Measurements from ENCODE around the gene PMF1. TPM values are rescaled to one million over a fixed set of nuclear protein-coding genes. Genes with fewer than 3 reads are reported as not detected.

PMF1 gene, protein sequence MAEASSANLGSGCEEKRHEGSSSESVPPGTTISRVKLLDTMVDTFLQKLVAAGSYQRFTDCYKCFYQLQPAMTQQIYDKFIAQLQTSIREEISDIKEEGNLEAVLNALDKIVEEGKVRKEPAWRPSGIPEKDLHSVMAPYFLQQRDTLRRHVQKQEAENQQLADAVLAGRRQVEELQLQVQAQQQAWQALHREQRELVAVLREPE
- 16.9 and 20.3 TPM in 2 replicates for total RNA-seq

DNA sequence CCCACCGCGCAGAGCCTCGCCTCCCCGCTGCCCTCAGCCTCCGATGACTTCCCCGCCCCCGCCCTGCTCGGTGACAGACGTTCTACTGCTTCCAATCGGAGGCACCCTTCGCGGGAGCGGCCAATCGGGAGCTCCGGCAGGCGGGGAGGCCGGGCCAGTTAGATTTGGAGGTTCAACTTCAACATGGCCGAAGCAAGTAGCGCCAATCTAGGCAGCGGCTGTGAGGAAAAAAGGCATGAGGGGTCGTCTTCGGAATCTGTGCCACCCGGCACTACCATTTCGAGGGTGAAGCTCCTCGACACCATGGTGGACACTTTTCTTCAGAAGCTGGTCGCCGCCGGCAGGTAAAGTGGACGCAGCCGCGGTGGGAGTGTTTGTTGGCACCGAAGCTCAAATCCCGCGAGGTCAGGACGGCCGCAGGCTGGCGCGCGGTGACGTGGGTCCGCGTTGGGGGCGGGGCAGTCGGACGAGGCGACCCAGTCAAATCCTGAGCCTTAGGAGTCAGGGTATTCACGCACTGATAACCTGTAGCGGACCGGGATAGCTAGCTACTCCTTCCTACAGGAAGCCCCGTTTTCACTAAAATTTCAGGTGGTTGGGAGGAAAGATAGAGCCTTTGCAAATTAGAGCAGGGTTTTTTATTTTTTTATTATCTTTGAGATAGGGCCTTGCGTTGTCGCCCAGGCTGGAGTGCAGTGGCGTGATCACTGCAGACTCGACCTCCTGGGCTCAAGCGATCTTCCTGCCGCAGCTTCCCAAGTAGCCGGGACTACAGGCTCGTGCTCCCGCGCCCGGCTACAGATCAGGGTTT lies at the start of gene PMF1:
Gene PMF1 (plus strand): TSS at position 175 of the 811 bp plus-strand sequence. CDS start 9 bp downstream, at position 184.

DNA sequence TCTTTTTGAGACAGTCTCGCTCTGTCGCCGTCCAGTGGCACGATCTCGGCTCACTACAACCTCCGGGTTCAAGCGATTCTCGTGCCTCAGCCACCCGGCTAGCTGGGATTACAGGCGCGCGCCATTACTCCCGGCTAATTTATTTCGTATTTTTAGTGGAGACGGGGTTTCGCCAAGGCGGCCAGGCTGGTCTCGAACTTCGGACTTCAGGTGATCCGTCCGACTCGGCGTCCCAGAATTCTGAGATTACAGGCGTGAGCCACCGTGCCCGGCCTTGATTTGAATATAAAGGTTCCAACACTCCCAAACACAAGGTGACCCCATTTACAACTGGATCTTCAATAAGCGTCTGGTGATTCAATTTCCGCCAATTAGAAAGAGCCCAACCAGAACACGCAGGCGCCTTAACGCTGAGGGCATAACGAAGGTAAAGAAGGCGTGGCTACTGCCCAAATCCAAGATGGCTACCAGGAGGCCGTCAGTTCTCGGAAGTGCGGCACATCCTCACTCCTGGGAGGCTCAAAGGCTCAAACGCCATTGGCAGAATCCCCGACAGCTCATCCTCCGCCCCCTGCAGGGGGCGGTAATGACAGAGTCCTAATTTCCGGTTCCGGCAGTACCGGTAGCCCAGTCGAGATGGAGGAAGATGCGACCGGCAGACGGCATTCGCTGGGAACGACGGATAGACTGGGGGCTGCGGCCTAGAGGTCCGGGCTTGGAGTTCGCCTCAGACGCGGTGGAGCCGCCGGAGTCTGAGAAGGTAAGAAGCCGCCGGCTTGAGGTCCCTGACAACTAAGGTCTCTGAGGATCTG lies 19.1 kb upstream of the PMF1 start, which contains the start of gene SLC25A44:
Gene SLC25A44 (plus strand): TSS at position 617 of the 812 bp plus-strand sequence. CDS start 5,744 bp downstream, outside the sequence.

DNA sequence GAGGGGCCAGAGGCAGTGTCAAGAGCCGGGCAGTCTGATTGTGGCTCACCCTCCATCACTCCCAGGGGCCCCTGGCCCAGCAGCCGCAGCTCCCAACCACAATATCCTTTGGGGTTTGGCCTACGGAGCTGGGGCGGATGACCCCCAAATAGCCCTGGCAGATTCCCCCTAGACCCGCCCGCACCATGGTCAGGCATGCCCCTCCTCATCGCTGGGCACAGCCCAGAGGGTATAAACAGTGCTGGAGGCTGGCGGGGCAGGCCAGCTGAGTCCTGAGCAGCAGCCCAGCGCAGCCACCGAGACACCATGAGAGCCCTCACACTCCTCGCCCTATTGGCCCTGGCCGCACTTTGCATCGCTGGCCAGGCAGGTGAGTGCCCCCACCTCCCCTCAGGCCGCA lies 29.1 kb downstream of the PMF1 start, which contains the start of gene BGLAP:
Gene BGLAP (plus strand): TSS at position 259 of the 400 bp plus-strand sequence. CDS start 48 bp downstream, at position 307.

DNA sequence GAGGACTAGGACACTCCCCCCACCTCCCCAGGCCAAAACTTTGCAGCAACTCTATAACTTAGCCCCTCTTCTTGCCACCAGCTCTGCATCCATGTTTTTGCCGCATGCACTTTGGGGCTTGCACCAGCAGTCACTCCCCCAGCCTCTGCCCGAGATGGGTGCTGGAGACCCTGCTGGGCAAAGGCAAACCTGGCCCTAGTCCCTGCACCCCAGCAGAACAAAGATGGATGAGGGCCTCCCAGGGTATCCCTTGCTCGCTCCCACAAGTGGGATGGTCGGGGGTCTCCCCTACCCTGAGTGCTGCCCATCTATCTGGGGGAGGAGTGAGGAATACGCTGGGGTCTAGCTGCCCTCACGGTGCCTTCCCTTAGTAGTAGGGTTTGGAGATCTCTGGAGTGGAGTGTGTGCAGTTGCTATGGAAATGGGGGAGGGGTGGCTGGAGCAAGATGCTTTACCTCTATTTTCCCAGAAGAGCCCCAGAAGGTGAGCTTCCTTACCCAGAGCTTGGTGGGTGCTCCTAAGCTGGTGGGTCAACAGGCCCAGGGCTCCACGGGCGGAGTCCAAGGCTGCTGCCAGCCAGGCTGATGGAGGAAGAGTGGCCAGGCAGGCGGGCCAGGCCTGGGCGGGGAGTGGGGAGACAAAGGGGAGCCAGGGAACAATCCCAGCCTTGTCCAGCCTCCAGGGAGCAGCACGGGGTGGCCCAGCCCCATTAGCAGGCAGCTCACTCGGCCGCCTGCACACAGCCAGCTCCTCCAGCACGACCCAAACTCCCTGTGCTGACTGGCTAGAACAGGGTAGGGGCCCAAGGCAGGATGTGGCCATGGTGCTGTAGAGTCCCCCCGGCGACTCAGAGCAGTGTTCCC lies 34.9 kb downstream of the PMF1 start, which contains the start of gene PAQR6:
Gene PAQR6 (minus strand): TSS at position 597 of the 863 bp plus-strand sequence. CDS start 1,325 bp downstream, outside the sequence.

DNA sequence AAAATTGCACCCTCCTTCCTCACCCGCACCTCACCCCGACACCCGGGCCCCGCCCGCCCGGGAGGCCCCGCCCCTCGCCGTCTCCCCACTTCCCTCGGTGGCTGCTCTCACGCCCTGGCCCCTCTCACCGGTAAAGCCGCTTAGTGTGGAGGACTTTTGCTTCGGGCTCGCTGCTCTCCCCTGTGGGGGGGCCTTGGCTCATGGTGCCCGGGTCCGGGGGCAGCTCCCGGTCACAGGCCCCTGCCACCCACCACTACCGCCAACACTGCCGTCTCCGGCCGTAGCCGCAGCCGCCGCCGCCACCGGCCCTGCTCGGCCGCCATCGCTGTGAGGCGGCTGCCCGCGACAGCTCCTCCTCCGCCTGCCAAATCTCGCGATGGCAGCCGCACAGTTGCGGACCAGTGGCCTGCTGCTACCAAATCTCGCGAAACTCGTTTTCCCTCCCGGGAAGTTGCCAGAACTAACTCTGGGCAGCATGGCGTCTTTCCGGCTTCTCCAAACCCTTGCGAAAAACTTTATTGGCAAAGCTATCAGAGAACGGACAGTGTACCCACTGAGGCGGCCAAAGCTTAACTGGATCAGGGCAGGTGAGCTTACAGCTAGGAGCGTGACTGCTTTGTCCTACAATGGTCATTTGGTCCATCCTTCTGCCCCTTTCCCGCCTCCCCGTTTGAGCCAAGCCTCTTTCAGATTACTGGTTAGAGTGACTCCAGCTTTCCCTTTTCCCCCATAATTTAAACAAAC lies 69.8 kb downstream of the PMF1 start, which contains the start of gene SMG5:
Gene SMG5 (minus strand): TSS at position 347 of the 744 bp plus-strand sequence. CDS start 145 bp downstream, at position 202.

DNA sequence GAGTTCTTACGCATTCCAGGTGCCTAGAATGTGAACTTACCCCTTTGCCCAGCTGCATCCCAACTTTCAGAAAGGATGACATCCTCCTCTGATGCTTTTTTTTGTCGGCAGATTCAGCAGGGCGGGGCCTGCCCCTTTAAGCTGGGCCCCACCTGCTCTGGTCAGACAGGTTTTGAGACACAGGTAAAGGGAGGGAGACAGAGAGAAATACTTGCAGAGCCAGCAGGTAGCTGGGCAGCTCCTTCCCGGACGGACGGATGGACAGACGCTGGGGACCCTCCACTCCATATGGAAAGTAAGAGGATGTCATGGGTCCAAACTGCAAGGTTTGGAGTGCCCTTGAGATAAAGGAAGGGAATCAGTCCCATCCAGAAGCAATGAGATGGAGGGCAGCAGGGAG lies 71.3 kb downstream of the PMF1 start, which contains the start of gene TMEM79:
Gene TMEM79 (plus strand): TSS at position 214 of the 400 bp plus-strand sequence. CDS start 902 bp downstream, outside the sequence.

Other genes with a start within 250 kb of the PMF1 start
- gene ARHGEF2, start 234.5 kb upstream of the PMF1 start, total RNA-seq: 136 and 173 TPM in 2 replicates
- gene SSR2, start 192.1 kb upstream of the PMF1 start, total RNA-seq: 250 and 314 TPM in 2 replicates
- gene UBQLN4, start 159.2 kb upstream of the PMF1 start, total RNA-seq: 15.6 and 21.3 TPM in 2 replicates
- 47.6 and 56.5 TPM in 2 replicates for gene LAMTOR2, start 158.2 kb upstream of the PMF1 start, total RNA-seq
- gene RAB25, start 151.8 kb upstream of the PMF1 start, total RNA-seq: not detected in 2 replicates
- 1.2 and 4.1 TPM in 2 replicates for gene MEX3A, start 130.5 kb upstream of the PMF1 start, total RNA-seq
- 1,049 and 1,502 TPM in 2 replicates for gene LMNA, start 98.3 kb upstream of the PMF1 start, total RNA-seq
- gene SEMA4A, start 59.4 kb upstream of the PMF1 start, total RNA-seq: 1.6 and 2.7 TPM in 2 replicates
- 11.2 and 11.3 TPM in 2 replicates for gene SLC25A44, start 18.9 kb upstream of the PMF1 start, total RNA-seq
- 0.26 and 0.50 TPM in 2 replicates for gene BGLAP, start 29.2 kb downstream of the PMF1 start, total RNA-seq
- 0.46 and 0.56 TPM in 2 replicates for gene PAQR6, start 35.0 kb downstream of the PMF1 start, total RNA-seq
- 52.3 and 71.4 TPM in 2 replicates for gene SMG5, start 69.8 kb downstream of the PMF1 start, total RNA-seq
- gene TMEM79, start 71.3 kb downstream of the PMF1 start, total RNA-seq: 2.0 and 2.6 TPM in 2 replicates
- 68.6 and 85.1 TPM in 2 replicates for gene GLMP, start 82.7 kb downstream of the PMF1 start, total RNA-seq
- gene VHLL, start 86.3 kb downstream of the PMF1 start, total RNA-seq: 0.13 and 0.92 TPM in 2 replicates
- gene CCT3, start 125.3 kb downstream of the PMF1 start, total RNA-seq: 271 and 277 TPM in 2 replicates
- gene TSACC, start 125.5 kb downstream of the PMF1 start, total RNA-seq: not detected in 2 replicates
- gene RHBG, start 156.2 kb downstream of the PMF1 start, total RNA-seq: not detected in 2 replicates

Data from smooth muscle cell of the pulmonary artery (primary cell).